ENCODE data around the gene KDM2B.

The KDM2B gene

GRCh38 chr12:121511916-121512315 is 68.9 kb downstream of the KDM2B start:
- DNase-seq (ENCODE audit: insufficient read length, low spot score) = no peak
- no peak for TF ChIP-seq CTCF (IDR thresholded peaks at IDR 0.05; ENCODE audit: insufficient read depth, missing control alignments)
- FAIRE-seq = no peak

- no peak for TF ChIP-seq CTCF (IDR thresholded peaks at IDR 0.05; ENCODE audit: insufficient read depth, missing control alignments)
- DNase-seq (ENCODE audit: insufficient read length, low spot score) = no peak
- FAIRE-seq = no peak
Measured at GRCh38 chr12:121509339-121509738, 71.5 kb downstream of the KDM2B start.

- TF ChIP-seq CTCF (IDR thresholded peaks at IDR 0.05; ENCODE audit: insufficient read depth, missing control alignments) = no peak
- DNase-seq (ENCODE audit: insufficient read length, low spot score) = no peak
- no peak for FAIRE-seq
Measured at GRCh38 chr12:121508533-121508932, 72.3 kb downstream of the KDM2B start.

GRCh38 chr12:121507984-121508383 is 72.8 kb downstream of the KDM2B start:
- FAIRE-seq = no peak
- DNase-seq (ENCODE audit: insufficient read length, low spot score) = no peak
- no peak for TF ChIP-seq CTCF (IDR thresholded peaks at IDR 0.05; ENCODE audit: insufficient read depth, missing control alignments)

GRCh38 chr12:121507245-121507644 is 73.6 kb downstream of the KDM2B start:
- no peak for FAIRE-seq
- DNase-seq (ENCODE audit: insufficient read length, low spot score) = no peak
- TF ChIP-seq CTCF (IDR thresholded peaks at IDR 0.05; ENCODE audit: insufficient read depth, missing control alignments) = no peak

GRCh38 chr12:121505513-121505912 is 75.3 kb downstream of the KDM2B start:
- TF ChIP-seq CTCF (IDR thresholded peaks at IDR 0.05; ENCODE audit: insufficient read depth, missing control alignments) = no peak
- no peak for DNase-seq (ENCODE audit: insufficient read length, low spot score)
- FAIRE-seq = no peak

GRCh38 chr12:121504505-121504904 is 76.3 kb downstream of the KDM2B start:
- FAIRE-seq (no peak), DNase-seq (ENCODE audit: insufficient read length, low spot score) (no peak)
- TF ChIP-seq CTCF (IDR thresholded peaks at IDR 0.05; ENCODE audit: insufficient read depth, missing control alignments) = no peak

Measured in D721Med (cell line).